ENCODE measurements around the gene SETD6.

SETD6 gene

DNA sequence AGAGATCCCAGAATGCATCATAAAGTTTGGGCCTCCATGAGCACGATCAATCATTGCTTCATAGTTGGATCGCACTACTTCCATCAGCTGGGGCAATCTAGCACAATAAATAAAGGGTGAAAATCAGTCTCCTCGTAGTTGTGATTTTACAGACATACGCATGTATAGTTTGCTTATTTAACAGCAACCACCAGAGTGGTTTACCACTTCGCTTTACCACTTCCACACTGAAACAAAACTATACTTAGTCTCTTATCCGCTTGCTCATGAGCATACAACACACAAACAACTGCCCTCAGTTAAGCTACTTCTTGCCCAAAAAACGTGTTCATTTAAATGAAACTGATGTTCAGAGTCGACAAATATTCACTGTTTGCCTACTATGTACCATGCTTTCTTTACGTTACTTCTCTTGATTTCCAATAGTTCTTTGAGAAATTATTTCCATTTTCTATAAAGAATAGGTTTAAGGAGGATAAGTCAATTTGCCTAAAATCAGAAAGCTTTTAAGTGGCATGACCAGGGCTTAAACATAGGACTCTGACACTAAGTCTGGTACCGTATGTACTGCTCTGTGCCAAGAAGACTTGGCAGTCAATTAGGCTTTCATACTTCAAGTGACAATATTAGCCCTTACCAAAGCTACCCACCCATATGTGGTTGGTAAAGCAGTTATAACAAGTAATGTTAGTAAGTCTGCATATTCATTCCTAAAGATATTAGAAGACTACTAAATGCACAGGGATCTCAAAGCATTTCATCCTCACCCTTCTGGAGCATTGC is 22.0 kb downstream of the SETD6 start:
- TF ChIP-seq, protein P1, sequence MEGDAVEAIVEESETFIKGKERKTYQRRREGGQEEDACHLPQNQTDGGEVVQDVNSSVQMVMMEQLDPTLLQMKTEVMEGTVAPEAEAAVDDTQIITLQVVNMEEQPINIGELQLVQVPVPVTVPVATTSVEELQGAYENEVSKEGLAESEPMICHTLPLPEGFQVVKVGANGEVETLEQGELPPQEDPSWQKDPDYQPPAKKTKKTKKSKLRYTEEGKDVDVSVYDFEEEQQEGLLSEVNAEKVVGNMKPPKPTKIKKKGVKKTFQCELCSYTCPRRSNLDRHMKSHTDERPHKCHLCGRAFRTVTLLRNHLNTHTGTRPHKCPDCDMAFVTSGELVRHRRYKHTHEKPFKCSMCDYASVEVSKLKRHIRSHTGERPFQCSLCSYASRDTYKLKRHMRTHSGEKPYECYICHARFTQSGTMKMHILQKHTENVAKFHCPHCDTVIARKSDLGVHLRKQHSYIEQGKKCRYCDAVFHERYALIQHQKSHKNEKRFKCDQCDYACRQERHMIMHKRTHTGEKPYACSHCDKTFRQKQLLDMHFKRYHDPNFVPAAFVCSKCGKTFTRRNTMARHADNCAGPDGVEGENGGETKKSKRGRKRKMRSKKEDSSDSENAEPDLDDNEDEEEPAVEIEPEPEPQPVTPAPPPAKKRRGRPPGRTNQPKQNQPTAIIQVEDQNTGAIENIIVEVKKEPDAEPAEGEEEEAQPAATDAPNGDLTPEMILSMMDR (IDR thresholded peaks at IDR 0.05; ENCODE audit: control insufficient read depth, insufficient read depth, low read depth, low read length, missing control alignments), result no peak
- no peak for DNase-seq (ENCODE audit: low read depth)
- H3K4me3 ChIP-seq (ENCODE audit: control insufficient read depth, low read depth, low read length), result no peak overlapping the region

DNA sequence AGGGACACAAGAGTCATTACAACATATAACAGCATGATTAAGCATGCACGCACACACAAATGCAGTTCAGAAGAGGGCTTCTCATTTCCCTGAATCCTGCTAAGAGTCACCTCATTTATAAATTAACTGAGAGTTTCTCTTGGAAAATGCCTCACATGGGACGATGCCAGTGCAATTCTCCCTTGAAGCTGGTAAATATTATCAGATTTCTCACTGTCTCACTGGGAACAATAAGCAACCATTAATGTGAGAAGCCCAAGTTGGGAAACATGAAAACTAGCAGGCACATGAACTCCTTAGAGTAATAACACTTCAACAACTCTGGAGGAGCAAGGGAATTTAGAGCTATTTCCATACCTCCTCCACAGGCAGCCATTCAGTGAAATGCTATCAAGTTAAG is 26.4 kb downstream of the SETD6 start:
- TF ChIP-seq, protein P1 (IDR thresholded peaks at IDR 0.05; ENCODE audit: control insufficient read depth, insufficient read depth, low read depth, low read length, missing control alignments), result no peak
- no peak overlapping the region for H3K4me3 ChIP-seq (ENCODE audit: control insufficient read depth, low read depth, low read length)
- no peak for DNase-seq (ENCODE audit: low read depth)

DNA sequence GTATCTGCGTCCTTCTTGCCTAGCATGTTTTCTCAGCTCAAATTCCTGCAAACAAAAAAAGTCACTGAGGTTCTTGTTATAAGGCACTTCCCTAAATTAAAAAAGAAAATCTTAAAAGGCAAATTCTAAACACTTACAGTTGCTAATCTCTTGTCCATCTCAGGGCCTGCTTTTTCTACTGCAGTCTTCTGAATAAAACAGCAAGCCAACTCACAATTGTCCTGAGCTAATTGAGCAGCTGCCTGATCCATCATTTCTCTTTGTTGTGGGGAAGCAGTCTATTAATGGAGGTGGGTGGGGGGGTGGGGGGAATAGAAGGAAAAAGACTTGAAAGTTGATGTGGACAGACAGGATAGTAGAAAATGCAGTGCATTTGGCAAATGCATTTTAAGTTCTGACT is 27.0 kb downstream of the SETD6 start:
- TF ChIP-seq, protein P1 (IDR thresholded peaks at IDR 0.05; ENCODE audit: control insufficient read depth, insufficient read depth, low read depth, low read length, missing control alignments), result no peak
- no peak for DNase-seq (ENCODE audit: low read depth)
- H3K4me3 ChIP-seq (ENCODE audit: control insufficient read depth, low read depth, low read length), result no peak overlapping the region

DNA sequence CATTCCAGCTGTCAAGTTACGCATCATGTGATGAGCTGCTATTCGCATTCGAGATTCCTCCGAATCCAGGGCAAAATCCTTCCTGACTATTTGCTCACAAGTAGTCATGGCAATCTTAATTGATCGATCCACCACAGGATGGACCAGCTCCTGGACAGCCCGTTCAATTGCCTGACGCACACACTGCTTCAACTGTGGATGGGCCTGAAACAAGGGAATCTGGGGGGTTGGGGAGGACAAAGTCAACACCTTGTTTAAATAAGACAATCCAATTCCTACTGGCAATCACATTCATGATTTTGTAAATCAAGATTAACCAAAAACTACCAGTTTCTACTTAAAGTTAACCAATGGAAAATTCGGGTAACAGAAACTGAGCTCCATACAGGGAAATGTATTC is 28.4 kb downstream of the SETD6 start:
- TF ChIP-seq, protein P1 (IDR thresholded peaks at IDR 0.05; ENCODE audit: control insufficient read depth, insufficient read depth, low read depth, low read length, missing control alignments), result no peak
- DNase-seq (ENCODE audit: low read depth), result no peak
- H3K4me3 ChIP-seq (ENCODE audit: control insufficient read depth, low read depth, low read length), result no peak overlapping the region

DNA sequence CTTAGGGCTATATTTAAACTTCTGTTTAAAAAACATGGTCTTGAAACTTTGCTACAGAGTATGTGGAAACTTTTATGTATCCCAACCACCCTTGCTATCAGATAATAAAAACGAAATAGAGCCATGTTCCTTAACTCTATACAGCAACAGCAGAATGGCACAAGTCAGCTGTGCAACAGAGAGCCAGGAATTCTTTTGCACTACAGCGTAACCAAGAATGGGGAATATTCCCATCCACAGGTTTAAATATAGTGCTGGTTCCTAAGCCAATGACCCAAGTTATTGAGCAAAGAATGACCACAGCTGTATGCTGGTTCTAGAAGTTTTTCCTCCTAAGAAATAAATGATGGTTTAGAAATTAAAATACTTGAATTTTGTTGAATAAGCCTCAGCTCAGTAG is 33.1 kb downstream of the SETD6 start:
- TF ChIP-seq, protein P1 (IDR thresholded peaks at IDR 0.05; ENCODE audit: control insufficient read depth, insufficient read depth, low read depth, low read length, missing control alignments), result no peak
- no peak for DNase-seq (ENCODE audit: low read depth)
- no peak overlapping the region for H3K4me3 ChIP-seq (ENCODE audit: control insufficient read depth, low read depth, low read length)

DNA sequence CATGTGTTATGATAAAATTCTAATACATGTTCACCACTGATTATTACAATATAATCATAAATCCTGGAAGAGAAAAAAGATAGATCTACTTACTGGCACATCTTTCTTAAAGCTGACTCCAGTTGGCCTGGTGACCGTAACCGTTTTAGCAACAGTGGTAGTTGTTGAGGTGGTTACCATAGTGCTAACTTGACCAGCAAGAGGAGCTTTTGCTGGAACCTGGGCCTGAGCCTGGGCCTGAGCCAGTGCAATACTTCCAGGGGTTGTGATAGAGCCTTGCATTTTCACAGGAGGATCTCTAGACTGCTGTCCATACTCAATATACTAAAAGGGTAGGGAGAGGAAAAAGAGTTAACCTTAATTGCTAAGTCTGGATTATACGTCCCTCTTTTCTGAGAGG is 36.2 kb downstream of the SETD6 start:
- TF ChIP-seq, protein P1 (IDR thresholded peaks at IDR 0.05; ENCODE audit: control insufficient read depth, insufficient read depth, low read depth, low read length, missing control alignments), result no peak
- no peak overlapping the region for H3K4me3 ChIP-seq (ENCODE audit: control insufficient read depth, low read depth, low read length)
- no peak for DNase-seq (ENCODE audit: low read depth)
